Left lobe of liver (tissue), 2 donors: ENCODE measurements around the gene RAB3B. TPM values are rescaled to one million over a fixed set of nuclear protein-coding genes. Genes with fewer than 3 reads are reported as not detected.
A peak's percentile ranks its signal among the peaks of the same experiment; 100 is the strongest.
"Not testable (repeated sequence)": the region's sequence is repeated elsewhere in the genome, so short reads cannot be mapped to it uniquely, and the experiment has no call there.

Experiments
- ATAC-seq: fragments of 200-7000 bp; cut with Tn5 transposase; one replicate; pipeline ENCODE4 v1.9.1; 2020; ENCODE audit warnings: mild to moderate bottlenecking, moderate library complexity
- DNase-seq: peaks from one replicate; pipeline ENCODE4 v3.0.0-alpha.2; 2020; ENCODE audit warnings: low spot score
- total RNA-seq: library from RNA; stranded (reverse); gene quantifications from one replicate; pipeline ENCODE4 v1.2.1, GENCODE V29; 2021
- donor health status: DM: no; HTN: no; CAD: no; lungs with moderate emphysema.
- donor health status: DM: no; HTN: yes; CAD: no.

Gene RAB3B
- total RNA-seq, 1 donor from 2014 or later: 0.15 TPM

DNA sequence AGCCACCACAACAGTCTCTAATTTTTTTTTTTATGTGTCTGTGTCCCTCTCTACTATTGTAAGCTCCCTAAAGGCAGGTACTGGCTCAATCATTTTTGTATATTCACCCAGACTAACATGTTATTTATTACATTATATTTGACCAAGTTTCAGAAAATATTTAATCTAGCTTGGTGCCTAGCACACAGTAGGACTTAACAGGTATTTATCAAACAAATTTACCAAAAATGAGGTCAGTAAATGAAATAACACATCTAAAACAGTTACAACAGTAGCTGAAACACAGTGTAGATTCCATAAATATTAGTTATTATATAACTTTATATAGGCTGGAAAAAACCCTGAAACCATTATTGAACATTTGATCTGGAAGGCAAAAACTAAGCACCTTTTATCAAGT lies 114.7 kb downstream of the RAB3B start:
- ATAC-seq (no peak), DNase-seq (no peak)

DNA sequence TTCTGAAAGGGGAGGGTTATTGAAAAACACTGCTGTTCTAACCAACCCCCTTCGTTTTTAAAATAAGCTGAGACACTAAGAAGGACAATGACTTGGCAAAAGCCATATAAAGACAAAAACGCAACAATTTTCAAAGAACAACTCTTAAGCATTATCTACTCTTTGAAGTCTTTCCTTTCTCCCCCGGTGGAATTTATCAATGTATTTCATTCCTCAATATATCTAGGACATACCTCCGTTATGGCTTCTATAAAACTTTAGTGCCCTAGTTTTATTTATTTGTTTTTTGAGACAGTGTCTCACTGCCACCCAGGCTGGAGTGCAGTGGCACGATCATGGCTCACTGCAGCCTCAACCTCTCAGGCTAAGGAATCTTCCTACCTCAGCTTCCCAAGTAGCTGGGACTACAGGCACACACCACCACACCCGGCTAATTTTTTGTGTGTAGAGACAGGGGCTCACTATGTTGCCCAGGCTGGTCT lies 115.2 kb downstream of the RAB3B start:
- ATAC-seq (no peak), DNase-seq (no peak)

DNA sequence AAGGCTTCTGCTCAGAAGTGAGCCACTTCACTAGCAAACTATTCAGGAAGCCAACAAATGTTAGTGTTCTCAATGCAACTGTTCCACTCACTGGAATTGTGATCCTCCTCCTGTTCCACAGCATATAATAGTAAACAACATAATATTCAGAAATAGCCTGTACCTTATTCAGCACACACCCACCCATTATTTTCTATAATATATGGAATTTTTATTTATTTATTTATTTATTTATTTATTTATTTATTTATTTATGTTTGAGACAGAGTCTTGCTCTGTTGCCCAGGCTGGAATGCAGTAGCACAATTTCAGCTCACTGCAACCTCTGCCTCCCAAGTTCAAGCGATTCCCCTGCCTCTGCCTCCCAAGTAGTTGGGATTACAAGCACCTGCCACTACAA lies 117.2 kb downstream of the RAB3B start:
- not testable (repeated sequence) for ATAC-seq, DNase-seq

DNA sequence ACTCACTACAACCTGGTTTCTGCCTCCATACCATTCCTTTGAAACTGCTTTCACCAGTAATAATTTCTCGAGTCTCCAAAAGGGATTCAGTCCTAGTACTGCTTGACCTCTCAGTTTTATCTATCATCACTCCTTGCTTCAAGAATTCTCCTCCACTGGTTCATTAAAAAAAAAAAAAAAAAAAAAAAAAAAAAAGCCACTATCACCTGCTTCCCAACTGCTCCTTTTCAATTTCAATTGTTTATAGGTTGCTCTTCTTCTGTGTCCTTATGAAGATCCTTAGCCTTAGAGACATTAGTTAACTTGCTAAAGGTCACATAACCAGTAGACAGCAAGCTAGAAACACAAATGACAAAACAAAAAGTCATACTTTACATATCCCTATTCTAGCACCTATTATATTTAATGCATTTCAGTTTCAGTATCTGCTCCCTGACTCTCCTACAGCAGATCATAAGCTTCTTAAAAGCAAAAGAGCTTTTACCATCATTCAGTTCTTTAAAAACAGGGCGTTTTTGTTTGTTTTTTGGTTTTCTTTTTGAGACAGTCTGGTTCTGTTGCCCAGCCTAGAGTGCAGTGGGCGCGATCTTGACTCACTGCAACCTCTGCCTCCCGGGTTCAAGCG lies 119.0 kb downstream of the RAB3B start:
- DNase-seq: no peak
- no peak for ATAC-seq

DNA sequence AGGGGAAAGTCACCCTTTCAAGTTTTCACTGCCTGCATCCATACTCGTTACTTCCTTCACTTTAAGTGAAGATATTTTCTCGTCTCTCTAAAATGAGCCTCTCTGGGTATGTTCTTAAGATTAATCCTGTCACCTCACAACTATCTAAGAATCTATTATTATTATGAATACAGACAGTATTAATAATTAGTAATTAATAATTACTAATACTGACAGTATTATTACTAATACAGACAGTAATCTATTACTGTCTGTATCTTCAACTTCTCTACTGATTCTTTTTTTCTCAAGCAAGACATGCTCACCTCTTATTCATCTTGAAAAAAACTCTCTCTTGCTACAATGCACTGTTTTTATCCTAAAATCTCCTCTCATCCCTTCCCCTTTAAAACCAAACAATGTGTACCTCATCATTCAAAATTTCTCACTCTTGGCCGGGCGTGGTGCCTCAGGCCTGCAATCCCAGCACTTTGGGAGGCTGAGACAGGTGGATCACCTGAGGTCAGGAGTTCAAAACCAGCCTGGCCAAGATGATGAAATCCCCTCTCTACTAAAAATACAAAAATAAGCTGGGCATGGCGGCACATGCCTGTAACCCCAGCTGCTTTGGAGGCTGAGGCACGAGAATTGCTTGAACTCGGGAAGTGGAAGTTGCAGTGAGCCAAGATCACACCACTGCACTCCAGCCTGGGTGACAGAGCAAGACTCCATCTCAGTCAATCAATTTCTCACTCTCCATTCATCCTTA lies 119.7 kb downstream of the RAB3B start:
- ATAC-seq (no peak), DNase-seq (no peak)

DNA sequence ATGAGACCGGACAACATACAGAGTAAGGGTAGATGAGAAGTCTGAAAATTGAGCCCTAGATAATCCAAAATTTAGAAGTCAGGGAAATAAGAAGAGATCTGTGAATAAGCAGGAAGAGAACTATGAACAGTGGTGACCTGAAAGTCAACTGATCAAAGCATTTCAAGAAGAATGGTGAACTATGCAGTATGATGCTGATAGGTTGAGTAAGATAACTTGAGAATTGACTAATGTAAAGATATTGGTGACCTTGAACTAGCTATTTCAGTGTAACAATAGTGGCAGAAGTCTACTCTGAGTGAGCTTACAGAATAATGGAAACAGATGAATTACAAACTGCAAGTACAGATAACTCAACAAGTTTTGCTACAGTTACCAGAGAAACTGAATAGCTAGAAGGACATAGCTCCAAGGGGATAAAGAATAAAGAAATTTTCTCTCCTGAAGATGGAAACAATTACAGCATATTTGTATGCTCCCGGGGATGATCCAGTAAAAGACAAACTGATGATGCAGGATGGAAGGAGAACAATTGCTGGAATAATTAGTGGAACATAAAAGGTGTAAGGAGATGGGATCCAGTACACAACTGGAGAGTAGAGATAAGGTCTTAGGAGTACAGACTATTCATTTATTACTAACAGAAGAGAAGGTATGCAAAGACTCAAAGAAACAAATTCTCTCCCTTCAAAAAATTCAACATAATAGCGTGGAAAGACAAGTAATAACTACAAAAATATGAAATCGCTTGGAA lies 122.8 kb downstream of the RAB3B start:
- ATAC-seq: no peak
- no peak for DNase-seq

DNA sequence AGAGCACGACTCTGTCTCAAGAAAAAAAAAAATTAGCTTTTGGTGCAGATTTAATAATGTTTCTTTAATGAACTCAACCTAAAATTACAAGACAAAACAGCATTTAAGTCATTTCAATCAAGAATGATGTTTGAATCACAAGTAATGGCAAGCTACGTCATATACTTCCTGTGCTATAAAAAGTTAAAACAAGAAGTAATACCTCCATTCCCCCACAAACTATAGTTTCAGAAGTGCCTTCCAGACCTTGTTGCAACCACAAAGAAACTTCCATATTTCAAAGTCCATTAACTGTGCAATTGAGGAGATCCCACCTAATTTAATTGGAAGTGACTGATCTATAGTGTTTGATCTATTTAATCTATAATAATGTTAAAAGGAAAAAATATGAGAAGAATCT lies 127.1 kb downstream of the RAB3B start:
- DNase-seq: no peak
- no peak for ATAC-seq

DNA sequence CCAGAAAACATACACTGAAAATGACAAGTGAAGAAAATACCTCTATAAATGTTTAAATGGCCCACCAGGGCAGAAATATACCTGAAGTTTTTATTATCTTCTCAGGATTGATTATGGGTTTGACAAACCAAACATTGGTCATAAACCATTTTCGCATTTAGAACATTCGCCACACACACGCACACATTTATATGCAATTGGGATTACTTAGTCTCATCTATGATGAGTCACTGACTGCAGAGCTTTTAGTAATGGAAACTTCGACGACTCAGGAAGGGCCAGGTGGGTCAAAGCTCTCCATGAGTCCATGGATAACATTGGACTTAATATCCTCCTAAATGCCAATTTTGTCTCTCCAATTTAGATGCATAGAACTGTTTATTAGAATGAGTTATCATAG lies 128.8 kb downstream of the RAB3B start:
- ATAC-seq: no peak

DNA sequence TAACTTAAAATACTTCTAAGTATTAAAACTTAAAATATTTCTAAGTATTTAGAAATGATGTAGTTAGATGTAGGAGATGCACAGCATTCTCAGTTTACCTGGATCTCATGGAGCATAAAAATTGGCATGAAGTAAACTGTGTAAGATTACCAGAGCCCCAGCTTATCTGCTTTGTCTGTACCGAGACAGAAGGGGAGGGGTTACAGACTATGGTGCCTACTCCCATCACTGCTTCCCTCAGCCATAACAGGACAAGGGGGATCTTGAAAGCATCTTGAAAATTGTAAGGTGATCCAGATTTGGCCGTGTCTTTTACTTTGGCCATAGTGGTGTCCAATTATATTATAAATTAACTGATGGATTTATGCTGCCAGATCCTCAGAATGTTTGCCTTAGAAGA lies 130.8 kb downstream of the RAB3B start:
- ATAC-seq (no peak), DNase-seq (no peak)

More for the DNA sequence above, 128.8 kb downstream of the RAB3B start:
- DNase-seq: no peak

DNA sequence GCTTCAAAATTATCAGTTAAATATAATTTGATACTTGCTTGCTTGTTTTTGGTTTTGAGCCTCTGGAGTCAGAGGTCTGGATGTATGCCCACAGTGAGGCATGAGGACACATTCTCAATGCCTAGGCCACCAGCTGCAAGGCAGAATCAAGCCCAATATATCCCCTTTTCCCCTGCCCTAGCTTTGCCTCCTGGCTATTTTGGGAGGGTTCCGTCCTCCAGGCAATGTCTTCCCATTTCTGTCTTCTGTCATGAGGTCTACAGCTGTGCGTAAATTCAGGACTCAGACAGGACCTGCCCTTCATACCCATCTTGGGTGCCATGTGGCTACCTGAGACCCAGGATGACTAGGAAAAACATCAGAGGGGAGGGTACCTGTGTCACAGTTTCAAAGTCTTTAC lies 131.2 kb downstream of the RAB3B start:
- DNase-seq (no peak), ATAC-seq (peak; percentile 23)

DNA sequence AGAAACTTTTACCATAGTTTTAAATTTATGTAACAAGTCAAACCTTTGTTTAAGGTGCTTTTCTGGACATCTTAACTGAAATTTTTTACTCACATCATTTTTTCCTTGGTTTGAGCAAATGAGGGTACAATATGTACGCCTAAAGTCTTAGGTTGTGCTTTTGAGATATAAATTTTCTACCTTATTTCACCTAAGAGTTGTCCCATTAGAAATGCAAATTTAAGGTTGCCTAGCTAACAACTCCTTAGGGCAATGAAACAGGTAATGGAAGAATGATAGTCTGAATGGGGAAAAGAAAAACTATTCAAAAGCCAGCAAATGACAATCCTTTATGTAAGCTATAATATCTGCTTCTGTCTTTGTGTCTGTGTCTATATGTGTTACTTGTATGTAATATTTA lies 131.6 kb downstream of the RAB3B start:
- ATAC-seq (no peak), DNase-seq (no peak)

Other genes starting within 250 kb of the RAB3B start
- gene NRDC, start 112.0 kb downstream of the RAB3B start, total RNA-seq: 86.1 TPM
- 3.2 TPM for gene KTI12, start 43.1 kb upstream of the RAB3B start, total RNA-seq
- 25.0 TPM for gene TXNDC12, start 64.5 kb upstream of the RAB3B start, total RNA-seq
- gene BTF3L4, start 65.6 kb upstream of the RAB3B start, total RNA-seq: 13.5 TPM
- gene ZFYVE9, start 151.4 kb upstream of the RAB3B start, total RNA-seq: 11.1 TPM